Smooth muscle cell of the brain vasculature (primary cell): ENCODE results near the gene KHNYN.

ENCODE experiments used
- DNase-seq: peaks from one replicate; pipeline ENCODE4 v3.0.0-alpha.2; 2012; ENCODE audit warnings: low read depth, low spot score

KHNYN gene

GRCh38 chr14:24399999-24400718, 29.6 kb upstream of the KHNYN start:
- DNase-seq: no peak

- DNase-seq: no peak
Observed at GRCh38 chr14:24401810-24402702, 27.7 kb upstream of the KHNYN start.

- no peak for DNase-seq
Observed at GRCh38 chr14:24403294-24403998, 26.3 kb upstream of the KHNYN start.

DNA sequence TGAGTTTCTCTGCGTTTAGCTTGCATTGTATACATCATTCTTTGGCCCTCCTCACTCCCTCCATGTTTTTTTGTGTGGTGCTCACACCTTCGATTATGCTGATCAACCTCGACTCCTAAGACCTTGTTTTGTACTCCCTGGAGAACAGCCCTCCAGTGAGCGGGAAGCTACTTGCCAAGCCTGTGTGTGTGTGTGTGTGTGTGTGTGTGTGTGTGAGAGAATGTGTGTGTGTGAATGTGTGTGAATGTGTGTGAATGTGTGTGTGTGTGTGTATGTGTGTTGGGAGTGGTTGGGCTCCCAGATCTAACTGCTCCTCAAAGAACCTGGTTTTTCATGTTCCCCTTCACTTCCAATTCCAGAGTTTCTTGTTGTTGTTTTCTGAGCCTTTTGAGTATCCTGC, 24.9 kb upstream of the KHNYN start:
- DNase-seq: no peak

- DNase-seq: no peak
Observed at GRCh38 chr14:24406416-24406815, 23.3 kb upstream of the KHNYN start.

DNA sequence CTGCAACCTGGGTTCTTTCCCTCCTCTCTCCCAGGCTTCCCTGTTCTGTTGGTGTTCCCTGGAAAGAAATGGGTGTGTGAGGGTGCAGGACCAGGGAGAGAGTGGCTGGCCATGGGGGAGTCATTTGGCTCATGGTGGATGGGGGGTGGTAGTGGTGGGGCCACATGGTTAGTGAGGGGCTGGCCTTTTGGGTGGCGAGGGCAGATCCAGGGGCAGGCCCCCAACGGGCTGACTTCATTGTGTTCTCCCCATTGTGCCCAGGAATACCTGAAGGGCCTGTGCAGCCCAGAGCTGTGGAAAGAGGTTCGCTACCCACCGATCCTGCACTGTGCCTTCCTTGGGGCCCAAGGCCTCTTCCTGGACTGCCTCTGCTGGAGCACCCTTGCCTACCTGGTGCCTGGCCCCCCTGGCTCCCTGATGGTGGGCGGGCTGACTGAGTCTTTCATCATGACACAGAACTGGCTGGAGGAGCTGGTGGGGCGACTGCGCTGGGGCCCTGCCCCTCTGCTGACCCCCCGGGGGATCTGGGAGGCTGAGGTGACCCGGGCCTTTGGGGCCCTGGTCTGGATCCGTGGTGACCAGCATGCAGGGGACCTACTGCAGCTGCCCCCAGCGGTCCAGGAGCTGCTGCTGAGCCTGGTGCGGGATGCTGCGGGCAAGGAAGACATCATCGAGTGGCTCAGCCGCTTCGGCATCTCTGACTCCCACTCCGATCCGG, 22.0 kb upstream of the KHNYN start:
- no peak for DNase-seq

DNA sequence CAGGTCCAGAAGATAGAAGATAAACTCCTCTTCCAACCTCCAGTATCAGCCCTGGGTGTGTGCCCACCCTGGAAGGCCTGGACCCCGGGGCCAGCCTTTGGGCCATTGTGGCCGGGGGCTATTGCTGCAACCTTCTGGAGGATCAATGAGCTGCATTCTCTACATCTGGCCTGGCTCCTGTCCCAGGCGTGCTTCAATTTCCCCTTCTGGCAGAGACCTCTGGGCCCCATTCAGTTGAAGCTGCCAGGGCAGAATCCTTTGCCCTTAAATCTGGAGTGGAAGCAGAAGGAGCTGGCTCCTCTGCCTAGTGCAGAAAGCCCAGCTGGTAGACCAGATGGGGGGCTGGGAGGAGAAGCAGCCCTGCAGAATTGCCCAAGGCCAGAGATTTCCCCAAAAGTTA, 21.0 kb upstream of the KHNYN start:
- no peak for DNase-seq

- DNase-seq: no peak
Observed at GRCh38 chr14:24409192-24409591, 20.6 kb upstream of the KHNYN start.

GRCh38 chr14:24409956-24410355, 19.8 kb upstream of the KHNYN start:
- no peak for DNase-seq

- no peak for DNase-seq
Observed at GRCh38 chr14:24411443-24412389, 18.0 kb upstream of the KHNYN start.

DNA sequence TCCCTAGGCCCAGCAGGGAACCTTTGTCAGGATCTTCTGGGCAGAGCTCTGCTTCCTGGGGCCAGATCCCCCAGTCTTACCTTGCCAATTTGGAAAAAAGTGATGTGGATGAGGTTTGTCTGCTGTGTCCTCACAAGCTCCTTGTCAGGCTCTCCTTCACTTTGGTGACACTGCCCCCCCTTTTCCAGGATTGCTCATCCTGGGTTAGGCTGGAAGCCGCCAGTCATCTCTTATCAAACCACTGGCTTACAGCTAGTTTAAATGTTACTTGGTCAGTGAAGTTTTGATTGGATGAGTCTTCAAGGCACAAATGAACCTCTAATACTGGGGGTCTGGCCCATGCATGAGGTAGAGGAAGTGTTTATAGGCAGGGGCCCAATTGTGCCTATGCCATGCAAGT, 15.7 kb upstream of the KHNYN start:
- no peak for DNase-seq

GRCh38 chr14:24414732-24415420, 14.9 kb upstream of the KHNYN start:
- no peak for DNase-seq

DNA sequence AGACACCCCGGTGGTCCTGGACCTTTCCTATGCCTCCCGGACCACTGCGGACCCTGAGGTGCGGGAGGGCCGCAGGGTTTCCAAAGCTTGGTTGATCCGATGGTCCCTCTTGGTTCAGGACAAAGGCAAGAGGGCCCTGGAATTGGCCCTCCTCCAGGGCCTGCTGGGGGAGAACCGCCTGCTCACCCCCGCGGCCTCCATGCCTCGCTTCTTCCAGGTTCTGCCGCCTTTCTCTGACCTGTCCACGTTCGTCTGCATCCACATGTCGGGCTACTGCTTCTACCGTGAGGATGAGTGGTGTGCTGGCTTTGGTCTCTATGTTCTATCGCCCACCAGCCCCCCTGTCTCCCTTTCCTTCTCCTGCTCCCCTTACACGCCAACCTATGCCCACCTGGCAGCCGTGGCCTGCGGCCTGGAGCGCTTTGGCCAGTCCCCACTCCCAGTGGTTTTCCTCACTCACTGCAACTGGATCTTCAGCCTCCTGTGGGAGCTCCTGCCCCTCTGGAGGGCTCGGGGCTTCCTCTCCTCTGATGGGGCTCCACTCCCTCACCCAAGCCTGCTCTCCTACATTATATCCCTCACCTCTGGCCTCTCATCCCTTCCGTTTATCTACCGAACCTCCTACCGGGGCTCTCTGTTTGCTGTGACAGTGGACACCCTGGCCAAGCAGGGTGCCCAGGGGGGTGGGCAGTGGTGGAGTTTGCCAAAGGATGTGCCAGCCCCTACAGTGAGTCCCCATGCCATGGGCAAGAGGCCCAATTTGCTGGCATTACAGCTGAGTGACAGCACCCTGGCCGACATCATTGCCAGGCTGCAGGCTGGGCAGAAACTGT, 14.1 kb upstream of the KHNYN start:
- DNase-seq: no peak

DNA sequence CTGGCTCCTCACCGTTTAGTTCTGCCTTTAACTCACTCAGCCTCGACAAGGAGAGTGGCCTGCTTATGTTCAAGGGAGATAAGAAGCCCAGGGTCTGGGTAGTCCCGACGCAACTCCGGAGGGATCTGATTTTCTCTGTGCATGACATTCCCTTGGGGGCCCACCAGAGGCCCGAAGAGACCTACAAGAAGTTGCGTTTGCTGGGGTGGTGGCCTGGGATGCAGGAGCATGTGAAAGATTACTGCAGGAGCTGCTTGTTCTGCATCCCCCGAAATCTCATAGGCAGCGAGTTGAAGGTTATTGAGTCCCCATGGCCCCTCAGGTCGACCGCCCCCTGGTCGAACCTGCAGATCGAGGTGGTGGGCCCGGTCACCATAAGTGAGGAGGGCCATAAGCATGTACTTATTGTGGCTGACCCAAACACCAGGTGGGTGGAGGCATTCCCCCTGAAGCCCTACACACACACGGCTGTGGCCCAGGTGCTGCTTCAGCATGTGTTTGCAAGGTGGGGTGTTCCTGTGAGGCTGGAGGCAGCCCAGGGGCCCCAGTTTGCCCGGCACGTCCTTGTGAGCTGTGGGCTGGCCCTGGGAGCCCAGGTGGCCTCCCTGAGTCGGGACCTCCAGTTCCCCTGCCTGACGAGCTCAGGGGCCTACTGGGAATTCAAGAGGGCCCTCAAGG, 13.4 kb upstream of the KHNYN start:
- no peak for DNase-seq

DNA sequence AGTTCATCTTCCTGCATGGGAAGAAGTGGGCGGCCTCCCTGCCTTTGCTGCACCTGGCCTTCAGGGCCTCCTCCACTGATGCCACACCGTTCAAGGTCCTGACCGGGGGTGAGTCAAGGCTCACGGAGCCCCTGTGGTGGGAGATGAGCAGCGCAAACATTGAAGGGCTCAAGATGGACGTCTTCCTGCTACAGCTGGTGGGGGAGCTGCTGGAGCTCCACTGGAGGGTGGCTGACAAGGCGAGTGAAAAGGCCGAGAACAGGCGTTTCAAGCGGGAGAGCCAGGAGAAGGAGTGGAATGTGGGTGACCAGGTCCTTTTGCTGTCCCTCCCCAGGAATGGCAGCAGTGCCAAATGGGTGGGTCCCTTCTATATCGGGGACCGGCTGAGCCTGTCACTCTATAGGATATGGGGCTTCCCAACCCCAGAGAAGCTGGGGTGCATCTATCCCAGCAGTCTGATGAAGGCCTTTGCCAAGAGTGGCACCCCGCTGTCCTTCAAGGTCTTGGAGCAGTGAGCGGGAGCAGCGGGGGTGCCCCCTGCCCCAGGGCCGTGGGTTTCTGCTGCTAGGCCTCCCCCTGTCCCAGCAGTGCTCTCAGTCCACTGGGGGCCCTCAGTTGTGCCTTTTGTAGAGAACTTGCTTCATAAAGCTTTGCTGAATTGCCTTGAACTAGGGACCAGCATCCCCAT, 12.7 kb upstream of the KHNYN start:
- no peak for DNase-seq

GRCh38 chr14:24417832-24418491, 11.8 kb upstream of the KHNYN start:
- DNase-seq: no peak

DNA sequence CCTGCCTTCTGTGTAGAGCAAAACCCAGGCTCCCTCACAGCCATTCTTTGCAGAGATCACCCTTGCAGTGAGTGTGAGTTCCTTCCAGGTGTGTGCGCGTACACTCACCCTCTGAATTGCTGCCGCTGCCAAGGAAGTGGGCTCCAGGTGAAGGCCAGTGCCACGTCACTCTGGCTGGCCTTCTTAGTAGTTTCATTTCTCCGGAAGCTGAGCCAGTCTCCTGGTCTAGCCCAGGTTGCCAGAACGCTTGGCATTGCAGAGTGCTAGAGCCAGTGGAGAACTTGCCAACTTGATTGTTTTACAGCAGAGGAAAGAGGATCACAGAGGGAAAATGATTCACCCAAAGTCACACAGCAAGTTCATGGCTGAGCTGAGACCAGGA, 11.3 kb upstream of the KHNYN start:
- no peak for DNase-seq
